GM06990 (cell line): ENCODE measurements around the gene BMPR1B.

Source experiments
- DNase-seq: peaks from one replicate; pipeline ENCODE4 v3.0.0-alpha.2; 2011; ENCODE audit not compliant: insufficient read length; ENCODE audit errors: extremely low read depth
- H3K27me3 ChIP-seq: replicated peaks from 2 replicates; pipeline ENCODE4 v1.6.0; 2011; ENCODE audit warnings: low read length; ENCODE audit not compliant: control insufficient read depth, insufficient read depth
- H3K36me3 ChIP-seq: 2 replicates; pipeline ENCODE4 v1.5.1; 2011; ENCODE audit warnings: low read length; ENCODE audit not compliant: control insufficient read depth, insufficient read depth
- H3K4me3 ChIP-seq: replicated peaks from 2 replicates; pipeline ENCODE4 v1.5.1; 2011; ENCODE audit warnings: low read depth, mild to moderate bottlenecking, control low read depth, low read length
- CTCF ChIP-seq: IDR thresholded peaks from 2 replicates; pipeline ENCODE4 v1.5.1; 2011; ENCODE audit warnings: low read length, control low read depth, mild to moderate bottlenecking, inconsistent platforms; ENCODE audit not compliant: insufficient read depth, poor library complexity, severe bottlenecking

The BMPR1B gene

GRCh38 chr4:95155759-95156451, 398.1 kb downstream of the BMPR1B start:
- TF ChIP-seq CTCF = peak; percentile 51
- no peak for DNase-seq
- no peak overlapping the region for H3K4me3 ChIP-seq
- H3K27me3 ChIP-seq = no peaks in the 10 kb centered on the region
- no peaks in the 10 kb centered on the region for H3K36me3 ChIP-seq

GRCh38 chr4:95156452-95156765, 398.7 kb downstream of the BMPR1B start:
- Histone ChIP-seq H3K4me3 (no peak overlapping the region), H3K27me3 (no peaks in the 10 kb centered on the region), H3K36me3 (no peaks in the 10 kb centered on the region)
- DNase-seq = no peak
- TF ChIP-seq CTCF = no peak

GRCh38 chr4:95157596-95157995, 399.8 kb downstream of the BMPR1B start:
- no peak for DNase-seq
- Histone ChIP-seq H3K36me3 (no peaks in the 10 kb centered on the region), H3K4me3 (no peak overlapping the region), H3K27me3 (no peaks in the 10 kb centered on the region)
- no peak for TF ChIP-seq CTCF

GRCh38 chr4:95158045-95158444, 400.3 kb downstream of the BMPR1B start:
- no peak overlapping the region for H3K4me3 ChIP-seq
- no peaks in the 10 kb centered on the region for H3K27me3 ChIP-seq
- H3K36me3 ChIP-seq = no peaks in the 10 kb centered on the region
- no peak for TF ChIP-seq CTCF
- DNase-seq = no peak

GRCh38 chr4:95158626-95159025, 400.9 kb downstream of the BMPR1B start:
- no peak for TF ChIP-seq CTCF
- H3K4me3 ChIP-seq = no peak overlapping the region
- no peaks in the 10 kb centered on the region for H3K36me3 ChIP-seq
- H3K27me3 ChIP-seq = no peaks in the 10 kb centered on the region
- DNase-seq = no peak

GRCh38 chr4:95159384-95159783, 401.6 kb downstream of the BMPR1B start:
- Histone ChIP-seq H3K4me3 (no peak overlapping the region), H3K27me3 (no peaks in the 10 kb centered on the region), H3K36me3 (no peaks in the 10 kb centered on the region)
- no peak for TF ChIP-seq CTCF
- DNase-seq = no peak
